ENCODE results near the gene TMEM141. TPM values are rescaled to one million over a fixed set of nuclear protein-coding genes. Genes with fewer than 3 reads are reported as not detected.

The TMEM141 gene
- total and polyA plus RNA-seq, 10 of the 15 experiments (the other 5 are each of a cell fraction or from before 2014, with no cell fraction given) = 7.8 to 48.6 (median 34.4) TPM

DNA sequence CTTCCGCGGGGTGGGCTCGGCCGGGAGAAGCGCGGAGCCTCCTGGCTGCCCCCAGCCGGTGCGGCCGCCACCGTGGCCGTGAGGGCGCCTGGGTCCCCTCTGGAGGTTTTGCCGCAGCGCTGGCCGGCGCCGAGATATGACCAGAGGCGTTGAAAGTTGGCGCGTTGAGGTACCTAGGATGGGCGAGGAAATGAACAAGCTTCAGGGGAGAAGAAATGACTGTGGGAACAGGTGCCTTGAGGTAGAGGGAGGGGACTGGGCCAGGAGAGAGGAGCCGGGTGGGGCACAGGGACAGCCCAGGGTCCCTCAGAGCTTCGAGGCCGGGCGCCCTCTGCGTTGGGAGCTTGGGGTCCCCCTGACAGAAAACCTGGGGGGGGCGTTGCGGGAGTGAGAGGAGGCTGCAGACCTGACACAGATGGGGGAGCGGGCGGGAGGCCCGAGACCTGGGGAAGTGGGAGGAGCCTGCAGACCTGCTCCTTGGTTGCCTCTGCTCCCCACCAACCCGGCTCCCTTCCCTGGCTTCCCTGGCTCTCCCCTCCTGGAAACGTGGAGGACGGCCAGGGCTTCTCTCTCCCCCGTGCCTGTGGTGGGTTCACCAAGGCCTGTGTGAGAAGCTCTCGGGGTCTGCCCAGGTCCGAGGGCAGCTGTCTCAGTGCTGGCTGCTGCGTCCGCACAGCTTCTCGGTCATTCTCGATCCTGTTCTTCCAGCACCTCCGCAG lies 30.8 kb downstream of the TMEM141 start (continued):
- TF ChIP-seq, protein P1, sequence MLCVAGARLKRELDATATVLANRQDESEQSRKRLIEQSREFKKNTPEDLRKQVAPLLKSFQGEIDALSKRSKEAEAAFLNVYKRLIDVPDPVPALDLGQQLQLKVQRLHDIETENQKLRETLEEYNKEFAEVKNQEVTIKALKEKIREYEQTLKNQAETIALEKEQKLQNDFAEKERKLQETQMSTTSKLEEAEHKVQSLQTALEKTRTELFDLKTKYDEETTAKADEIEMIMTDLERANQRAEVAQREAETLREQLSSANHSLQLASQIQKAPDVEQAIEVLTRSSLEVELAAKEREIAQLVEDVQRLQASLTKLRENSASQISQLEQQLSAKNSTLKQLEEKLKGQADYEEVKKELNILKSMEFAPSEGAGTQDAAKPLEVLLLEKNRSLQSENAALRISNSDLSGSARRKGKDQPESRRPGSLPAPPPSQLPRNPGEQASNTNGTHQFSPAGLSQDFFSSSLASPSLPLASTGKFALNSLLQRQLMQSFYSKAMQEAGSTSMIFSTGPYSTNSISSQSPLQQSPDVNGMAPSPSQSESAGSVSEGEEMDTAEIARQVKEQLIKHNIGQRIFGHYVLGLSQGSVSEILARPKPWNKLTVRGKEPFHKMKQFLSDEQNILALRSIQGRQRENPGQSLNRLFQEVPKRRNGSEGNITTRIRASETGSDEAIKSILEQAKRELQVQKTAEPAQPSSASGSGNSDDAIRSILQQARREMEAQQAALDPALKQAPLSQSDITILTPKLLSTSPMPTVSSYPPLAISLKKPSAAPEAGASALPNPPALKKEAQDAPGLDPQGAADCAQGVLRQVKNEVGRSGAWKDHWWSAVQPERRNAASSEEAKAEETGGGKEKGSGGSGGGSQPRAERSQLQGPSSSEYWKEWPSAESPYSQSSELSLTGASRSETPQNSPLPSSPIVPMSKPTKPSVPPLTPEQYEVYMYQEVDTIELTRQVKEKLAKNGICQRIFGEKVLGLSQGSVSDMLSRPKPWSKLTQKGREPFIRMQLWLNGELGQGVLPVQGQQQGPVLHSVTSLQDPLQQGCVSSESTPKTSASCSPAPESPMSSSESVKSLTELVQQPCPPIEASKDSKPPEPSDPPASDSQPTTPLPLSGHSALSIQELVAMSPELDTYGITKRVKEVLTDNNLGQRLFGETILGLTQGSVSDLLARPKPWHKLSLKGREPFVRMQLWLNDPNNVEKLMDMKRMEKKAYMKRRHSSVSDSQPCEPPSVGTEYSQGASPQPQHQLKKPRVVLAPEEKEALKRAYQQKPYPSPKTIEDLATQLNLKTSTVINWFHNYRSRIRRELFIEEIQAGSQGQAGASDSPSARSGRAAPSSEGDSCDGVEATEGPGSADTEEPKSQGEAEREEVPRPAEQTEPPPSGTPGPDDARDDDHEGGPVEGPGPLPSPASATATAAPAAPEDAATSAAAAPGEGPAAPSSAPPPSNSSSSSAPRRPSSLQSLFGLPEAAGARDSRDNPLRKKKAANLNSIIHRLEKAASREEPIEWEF (IDR thresholded peaks at IDR 0.05; ENCODE audit: insufficient replicate concordance, low read depth, low read length) = no peak
- TF ChIP-seq EGR1 (IDR thresholded peaks at IDR 0.05; ENCODE audit: borderline replicate concordance in 1 of 2, low read depth in 2 of 2, low read length in 2 of 2) (no peak), JUNB (IDR thresholded peaks at IDR 0.05) (no peak), IKZF1 (conservative IDR thresholded peaks at IDR 0.05) (no peak), KLF5 (IDR thresholded peaks at IDR 0.05; ENCODE audit: partially characterized antibody) (no peak), YBX1 (IDR thresholded peaks at IDR 0.05) (no peak), SREBF1 (IDR thresholded peaks at IDR 0.05; ENCODE audit: low read length) (no peak), MEF2B (IDR thresholded peaks at IDR 0.05; ENCODE audit: partially characterized antibody, poor library complexity, severe bottlenecking) (no peak), SUPT20H (IDR thresholded peaks at IDR 0.05; ENCODE audit: borderline replicate concordance, control insufficient read depth, low read depth, low read length) (no peak), BMI1 (IDR thresholded peaks at IDR 0.05; ENCODE audit: borderline replicate concordance) (no peak), ZZZ3 (IDR thresholded peaks at IDR 0.05; ENCODE audit: control insufficient read depth, insufficient read length, low read depth) (no peak)
- TF ChIP-seq, protein P2, sequence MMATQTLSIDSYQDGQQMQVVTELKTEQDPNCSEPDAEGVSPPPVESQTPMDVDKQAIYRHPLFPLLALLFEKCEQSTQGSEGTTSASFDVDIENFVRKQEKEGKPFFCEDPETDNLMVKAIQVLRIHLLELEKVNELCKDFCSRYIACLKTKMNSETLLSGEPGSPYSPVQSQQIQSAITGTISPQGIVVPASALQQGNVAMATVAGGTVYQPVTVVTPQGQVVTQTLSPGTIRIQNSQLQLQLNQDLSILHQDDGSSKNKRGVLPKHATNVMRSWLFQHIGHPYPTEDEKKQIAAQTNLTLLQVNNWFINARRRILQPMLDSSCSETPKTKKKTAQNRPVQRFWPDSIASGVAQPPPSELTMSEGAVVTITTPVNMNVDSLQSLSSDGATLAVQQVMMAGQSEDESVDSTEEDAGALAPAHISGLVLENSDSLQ (IDR thresholded peaks at IDR 0.05) = no peak
